HG03103 (cell line): ENCODE measurements around the gene OXSR1.
"Not testable (repeated sequence)": the region's sequence is repeated elsewhere in the genome, so short reads cannot be mapped to it uniquely, and the experiment has no call there.

ENCODE experiments used
- ATAC-seq: cut with Tn5 transposase; IDR thresholded peaks from one replicate; pipeline ENCODE4 v1.9.1; 2021; ENCODE audit warnings: low read depth; ENCODE audit not compliant: unreplicated experiment

OXSR1 gene

DNA sequence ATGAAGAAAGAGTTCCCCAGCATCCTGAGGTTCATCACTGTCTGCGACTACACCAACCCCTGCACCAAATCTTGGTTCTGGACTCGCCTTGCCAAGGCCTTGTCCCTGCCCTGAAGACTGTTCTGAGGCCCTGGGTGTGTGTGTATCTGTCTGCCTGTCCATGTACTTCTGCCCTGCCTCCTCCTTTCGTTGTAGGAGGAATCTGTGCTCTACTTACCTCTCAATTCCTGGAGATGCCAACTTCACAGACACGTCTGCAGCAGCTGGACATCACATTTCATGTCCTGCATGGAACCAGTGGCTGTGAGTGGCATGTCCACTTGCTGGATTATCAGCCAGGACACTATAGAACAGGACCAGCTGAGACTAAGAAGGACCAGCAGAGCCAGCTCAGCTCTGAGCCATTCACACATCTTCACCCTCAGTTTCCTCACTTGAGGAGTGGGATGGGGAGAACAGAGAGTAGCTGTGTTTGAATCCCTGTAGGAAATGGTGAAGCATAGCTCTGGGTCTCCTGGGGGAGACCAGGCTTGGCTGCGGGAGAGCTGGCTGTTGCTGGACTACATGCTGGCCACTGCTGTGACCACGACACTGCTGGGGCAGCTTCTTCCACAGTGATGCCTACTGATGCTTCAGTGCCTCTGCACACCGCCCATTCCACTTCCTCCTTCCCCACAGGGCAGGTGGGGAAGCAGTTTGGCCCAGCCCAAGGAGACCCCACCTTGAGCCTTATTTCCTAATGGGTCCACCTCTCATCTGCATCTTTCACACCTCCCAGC, 24.0 kb upstream of the OXSR1 start:
- ATAC-seq: no peak

DNA sequence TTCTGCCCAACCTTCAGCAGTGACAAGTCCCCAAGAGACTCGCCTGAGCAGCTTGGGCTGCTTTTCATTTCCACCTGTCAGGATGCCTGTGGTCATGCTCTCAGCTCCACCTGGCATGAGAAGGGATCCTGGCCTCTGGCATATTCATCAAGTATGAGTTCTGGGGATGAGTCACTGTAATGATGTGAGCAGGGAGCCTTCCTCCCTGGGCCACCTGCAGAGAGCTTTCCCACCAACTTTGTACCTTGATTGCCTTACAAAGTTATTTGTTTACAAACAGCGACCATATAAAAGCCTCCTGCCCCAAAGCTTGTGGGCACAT, 23.4 kb upstream of the OXSR1 start:
- no peak for ATAC-seq

DNA sequence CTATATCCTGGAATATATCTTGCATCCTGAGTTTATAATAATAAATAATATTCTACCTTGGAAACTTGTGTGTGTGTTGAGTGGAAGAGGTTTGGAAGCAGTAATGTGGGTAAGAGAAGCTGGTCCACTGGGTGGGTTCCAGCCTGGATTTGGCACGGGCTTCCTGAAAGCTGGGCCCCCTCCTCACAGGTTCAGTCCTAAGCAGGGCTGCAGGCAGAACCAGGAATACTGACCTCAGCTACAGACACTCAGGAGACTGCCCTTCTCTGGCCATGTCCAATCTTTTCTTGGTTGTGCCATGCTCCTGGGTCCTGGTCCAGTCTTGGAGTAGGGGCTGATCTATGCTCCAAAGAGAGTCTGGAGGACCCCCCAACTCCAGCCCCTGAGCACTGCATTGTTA, 22.4 kb upstream of the OXSR1 start:
- no peak for ATAC-seq

DNA sequence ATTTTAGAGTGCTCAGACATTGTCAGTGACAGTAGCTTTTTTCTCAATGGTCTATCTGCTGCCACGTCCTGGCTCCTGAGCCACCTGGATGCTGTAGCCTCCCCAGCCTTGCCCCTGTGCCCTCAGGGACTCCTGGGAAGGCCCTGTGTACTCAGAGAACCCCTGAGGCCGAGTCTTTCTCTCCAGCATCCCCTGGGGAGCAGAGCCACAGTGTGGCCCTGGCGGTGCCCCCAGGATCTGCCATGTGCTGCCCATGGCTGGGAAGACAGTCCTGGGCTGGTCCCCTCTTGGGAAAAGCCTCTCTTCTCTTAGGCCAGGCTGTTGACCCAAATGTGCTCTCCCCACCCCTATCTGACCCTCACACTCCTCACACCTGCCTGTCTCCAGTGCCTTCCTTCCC, 21.8 kb upstream of the OXSR1 start:
- no peak for ATAC-seq

DNA sequence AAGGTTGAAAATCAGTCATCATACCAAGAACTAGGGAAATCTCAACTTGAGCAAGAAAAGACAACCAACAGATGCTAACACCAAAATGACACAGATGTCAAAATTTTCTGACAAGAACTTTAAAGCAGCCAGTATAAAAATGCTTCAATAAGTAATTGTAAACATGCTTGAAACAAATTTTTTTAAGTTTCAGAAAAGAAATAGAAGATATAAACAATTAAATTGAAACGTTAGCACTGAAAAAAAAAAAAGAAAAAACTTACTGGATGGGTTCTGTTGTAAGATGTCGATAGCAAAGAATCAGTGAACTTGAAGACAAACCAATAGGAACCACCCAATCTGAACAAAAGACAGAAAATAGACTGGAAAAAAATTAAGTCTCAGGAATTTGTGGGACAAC, 18.8 kb upstream of the OXSR1 start:
- no peak for ATAC-seq

DNA sequence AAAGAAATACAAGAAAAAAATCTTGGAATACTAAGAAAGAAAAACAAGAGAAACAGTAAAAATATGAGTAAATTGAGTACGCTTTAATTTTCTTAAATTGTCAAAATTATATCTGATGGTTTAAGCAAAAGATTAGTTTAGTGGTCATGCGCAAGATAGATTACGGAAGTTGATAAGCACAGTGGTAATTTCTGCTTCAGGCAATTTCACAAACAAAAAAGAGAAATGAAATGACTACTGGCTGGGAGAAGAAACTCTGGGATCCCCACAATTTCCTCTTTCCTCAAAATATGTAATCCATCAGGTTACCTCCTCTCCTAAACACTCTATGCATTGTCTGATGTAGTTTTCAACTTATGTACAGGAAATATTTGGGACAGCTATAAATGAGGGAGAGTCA, 17.9 kb upstream of the OXSR1 start:
- ATAC-seq: no peak

DNA sequence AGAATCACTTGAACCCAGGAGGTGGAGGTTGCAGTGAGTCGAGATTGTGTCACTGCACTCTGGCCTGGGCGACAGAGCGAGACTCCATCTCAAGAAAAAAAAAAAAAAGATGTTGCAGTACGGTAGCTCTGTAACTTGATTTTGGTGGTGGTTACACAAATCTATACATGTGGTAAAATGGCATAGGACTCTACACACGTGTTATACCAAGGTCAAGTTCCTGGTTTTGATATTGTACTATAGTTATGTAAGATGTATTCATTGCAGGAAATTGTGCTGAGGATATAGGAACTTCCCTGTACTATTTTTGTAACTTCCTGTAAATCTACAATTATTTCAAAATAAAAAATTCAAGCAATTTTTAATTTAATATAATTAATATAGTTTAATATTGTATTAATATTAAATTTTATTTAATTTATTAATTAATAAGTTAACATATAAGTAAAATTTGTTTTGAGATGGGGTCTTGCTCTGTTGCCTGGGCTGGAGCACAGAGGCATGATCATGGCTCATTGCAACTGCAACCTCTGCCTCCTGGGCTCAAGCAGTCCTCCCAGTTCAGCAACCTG, 16.9 kb upstream of the OXSR1 start:
- no peak for ATAC-seq

DNA sequence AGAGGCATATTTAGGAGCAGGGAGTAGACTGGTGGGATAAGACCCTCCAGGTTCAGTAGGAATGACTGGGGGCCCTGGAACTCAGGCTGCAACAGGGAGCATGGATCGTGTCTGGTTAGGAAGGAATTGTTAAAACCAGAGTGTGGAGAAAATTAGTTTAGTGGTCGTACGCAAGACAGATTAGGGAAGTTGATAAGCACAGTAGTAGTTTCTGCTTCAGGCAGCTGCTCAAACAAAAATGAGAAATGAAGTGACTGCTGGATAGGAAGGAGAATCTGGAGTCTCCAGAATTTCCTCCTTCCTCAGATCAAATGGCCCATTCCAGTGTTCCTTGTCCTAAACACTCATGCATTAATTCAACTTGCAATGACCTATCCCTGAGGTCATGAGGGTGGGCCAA, 15.6 kb upstream of the OXSR1 start:
- no peak for ATAC-seq

DNA sequence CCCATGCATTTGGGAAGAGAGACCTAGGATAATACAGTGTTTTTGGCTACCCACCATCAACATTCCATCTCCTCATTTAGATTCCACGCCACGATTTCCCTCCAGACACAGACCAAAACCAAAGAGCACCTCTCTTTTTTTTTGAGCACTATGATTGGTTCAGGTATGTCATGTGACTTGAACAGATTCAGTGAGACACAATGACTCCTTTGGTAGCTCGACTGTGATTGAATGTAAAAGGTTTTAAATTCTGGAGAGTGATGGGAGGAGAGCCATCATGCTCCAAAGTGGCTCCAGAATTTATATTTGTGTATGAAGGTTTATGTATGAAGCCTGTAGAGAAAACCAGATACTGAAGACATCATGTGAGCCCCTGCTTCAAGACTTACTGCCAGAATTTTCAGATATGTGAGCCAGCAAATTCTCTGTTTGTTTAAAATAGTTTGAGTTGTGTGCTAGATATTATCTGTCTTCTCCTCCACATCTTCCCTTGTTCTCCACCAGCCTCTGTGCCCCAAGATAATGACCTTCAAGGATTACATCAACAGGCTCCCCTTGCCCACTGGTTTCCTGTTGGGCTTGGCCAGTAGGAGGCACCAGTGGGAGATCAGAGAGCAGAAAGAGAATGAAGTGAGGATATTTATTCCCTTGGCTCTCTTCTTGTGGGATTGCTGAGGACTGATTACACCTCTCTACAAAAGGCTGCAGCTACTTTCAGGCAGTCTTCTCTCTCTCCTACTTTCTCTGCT, 14.4 kb upstream of the OXSR1 start:
- no peak for ATAC-seq

DNA sequence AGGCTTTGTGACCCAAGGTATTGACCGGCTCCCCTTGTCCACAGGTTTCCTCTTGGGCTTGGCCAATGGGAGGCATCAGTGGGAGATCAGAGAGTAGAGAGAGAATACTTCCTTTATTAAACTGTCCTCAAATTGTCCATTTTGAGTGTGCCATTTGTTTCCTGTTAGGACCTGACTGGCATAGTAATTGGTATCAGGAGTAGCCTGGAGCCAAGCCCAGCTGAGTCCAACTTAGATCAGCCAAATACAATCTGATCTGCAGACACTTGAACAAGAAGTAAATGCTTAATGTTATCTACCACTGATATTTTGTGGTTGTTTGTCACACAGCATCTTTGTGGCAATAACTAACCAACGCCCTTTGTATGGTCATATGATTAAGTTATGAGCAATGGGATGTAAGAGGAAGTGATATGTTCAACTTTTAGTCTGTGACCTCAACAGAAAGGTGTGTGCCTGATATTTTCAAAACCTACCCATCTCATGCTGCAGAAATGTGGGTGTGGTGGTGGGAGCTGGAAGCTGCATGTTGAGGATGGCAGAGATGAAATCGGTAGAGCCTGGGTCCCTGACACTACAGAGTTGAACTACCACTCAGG, 13.6 kb upstream of the OXSR1 start:
- no peak for ATAC-seq

DNA sequence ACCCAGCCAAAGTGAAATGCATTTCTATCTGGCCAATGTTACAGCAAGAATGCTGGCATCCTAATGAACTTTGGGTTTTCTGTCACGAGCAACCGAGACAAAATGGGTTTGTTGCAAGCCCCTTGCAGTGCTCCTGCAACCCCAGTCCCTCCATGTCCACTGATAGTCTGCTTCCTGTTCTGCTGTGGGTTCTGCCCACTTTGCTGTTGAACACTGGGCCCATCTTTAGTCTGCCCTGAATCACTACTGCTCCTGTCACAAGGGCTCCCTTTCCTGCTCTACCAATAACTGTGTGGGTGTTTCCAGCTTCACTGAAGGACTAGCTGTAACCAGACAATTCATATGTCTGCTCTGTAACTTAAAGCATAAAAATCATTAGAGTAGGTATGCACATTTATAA, 12.7 kb upstream of the OXSR1 start:
- ATAC-seq: no peak

DNA sequence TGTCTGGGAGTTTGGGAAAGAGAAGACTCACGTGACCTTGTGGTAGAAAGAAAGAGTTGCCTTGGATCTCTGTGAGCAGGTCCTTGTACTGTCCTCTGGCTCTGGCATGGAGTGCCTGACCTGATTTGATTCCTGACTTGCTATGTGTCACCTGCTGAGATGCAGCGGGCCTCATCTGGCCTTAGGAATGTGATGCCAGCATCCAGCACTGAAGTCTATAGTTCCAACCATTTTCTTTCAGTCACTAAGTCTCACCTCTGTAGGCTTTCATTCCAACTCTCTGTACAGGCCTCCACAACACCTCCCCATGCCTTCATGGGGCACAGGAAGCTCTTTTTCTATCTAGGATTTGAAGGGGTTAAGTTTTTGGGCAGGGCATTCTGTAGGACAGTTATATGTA, 12.1 kb upstream of the OXSR1 start:
- no peak for ATAC-seq

DNA sequence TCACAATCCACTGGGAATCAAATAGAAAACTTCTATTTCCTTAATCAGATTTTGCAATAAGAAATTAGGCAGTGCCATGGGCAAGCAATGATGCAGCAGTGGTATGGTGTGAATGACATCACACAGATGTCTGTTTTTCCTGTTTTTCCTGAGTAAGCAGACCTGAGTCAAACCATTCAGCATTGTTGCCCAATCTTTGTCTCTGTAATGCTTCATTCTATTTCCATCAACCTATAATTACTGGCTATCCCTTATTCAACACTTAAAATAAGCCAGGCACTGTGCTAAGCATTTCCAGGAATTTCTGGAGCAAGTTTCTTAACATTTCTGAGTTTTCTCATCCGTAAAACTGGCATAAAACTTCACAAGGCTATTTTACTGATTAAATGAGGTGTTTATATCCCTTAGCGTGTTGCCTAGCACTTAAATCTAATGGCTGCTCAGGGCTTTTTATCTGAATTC, 11.3 kb upstream of the OXSR1 start:
- ATAC-seq: no peak

DNA sequence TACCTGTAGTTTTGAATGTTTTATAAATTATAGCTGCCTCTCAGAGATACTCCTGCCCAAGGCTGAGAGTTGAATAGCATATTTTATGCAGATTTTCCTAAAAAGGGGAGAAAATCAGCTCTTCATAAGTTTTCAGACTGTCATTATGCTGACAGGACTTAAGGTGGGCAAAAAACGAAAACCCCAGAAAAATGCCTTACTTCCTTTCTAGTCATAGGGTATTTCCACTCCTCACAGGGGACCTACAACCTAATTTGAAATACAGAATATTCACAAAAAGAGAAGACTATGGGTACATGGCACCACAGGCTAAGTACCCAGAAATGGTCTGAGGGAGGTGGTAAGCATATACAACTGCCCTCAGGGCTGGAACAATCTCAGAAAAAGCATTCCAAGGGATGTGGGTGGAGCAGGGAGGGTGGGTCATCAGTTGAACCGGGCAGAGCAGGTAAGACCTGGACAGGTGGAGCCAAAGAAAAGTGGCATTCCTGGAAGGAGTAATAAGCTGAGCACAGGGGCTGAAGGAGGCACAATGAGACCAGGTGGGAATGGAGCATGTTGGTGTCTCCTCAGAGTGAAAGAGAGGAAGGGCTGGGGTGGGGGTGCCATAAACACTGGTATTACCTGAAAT, 10.6 kb upstream of the OXSR1 start:
- ATAC-seq: no peak

DNA sequence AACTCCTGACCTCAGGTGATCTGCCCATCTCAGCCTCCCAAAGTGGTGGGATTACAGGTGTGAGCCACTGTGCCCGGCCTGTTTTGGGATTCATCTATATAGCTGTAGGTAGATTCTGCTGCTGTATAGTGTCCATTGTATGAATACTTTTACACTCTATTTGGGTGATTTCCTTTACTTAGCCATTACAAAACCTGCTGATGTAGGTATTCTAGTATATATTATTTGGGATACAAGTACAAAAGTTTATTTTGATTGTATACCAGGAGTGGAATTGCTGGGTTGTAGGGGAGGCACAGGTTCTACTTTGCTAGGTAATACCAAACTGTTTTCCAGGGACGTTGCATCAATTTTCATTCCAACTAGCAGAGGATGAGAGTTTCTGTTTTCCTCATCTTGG, 9.5 kb upstream of the OXSR1 start:
- no peak for ATAC-seq

DNA sequence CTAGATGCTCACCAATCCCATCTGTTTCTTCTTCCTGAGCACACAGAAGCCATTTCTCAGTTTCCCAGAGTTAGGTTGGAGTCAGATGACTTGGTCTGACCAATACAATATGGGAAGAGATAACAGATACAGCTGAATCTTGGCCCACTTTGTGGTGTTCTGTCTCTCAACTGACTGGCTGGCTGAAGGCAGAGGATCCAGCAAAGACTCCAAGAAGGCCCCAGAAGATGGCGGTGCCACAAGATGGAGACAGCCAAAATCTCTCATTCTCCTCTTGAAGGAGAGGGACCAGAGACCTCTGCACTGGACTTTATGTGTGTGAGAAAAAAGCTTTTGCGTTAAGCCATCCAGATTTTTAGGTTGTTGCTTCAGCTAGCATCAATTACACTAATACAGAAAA, 8.2 kb upstream of the OXSR1 start:
- ATAC-seq: no peak

DNA sequence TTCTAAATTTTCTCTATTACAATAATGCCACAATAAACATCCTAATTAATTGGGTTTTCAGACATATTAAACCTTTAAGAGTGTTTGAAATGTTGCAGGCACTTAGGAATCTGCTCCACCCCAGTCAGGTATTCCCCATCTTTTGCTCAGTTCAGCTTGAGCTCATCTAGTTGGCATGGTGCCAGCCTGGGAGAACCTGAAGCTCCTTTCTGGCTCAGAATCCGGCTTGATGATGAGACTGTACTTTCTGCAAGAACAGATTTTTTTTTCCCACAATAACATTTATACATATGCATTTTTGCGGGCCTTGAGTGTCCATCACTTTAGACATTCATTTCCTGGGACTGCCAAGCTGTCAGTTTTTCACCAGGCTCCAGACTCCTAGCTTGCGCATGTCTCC, 7.7 kb upstream of the OXSR1 start:
- no peak for ATAC-seq

DNA sequence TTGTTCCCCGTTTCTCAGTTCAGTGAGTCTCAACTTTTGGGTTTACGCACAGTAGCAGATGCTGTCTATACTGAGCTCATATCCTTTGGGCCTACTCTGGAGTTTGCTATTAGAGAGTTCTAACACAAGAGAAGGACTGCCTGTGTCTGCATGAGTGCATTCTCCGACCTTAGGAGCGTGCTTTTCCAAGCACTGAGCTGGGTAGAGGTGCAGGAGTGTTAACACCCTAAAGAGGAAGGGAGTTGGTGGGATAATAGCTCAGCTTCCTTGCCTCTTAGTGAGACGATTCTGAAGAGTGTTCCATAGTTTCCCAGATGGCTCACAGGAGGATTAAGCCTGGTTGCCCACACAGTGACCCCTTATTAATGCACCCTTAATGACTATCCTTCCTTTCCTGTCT, 6.9 kb upstream of the OXSR1 start:
- no peak for ATAC-seq

DNA sequence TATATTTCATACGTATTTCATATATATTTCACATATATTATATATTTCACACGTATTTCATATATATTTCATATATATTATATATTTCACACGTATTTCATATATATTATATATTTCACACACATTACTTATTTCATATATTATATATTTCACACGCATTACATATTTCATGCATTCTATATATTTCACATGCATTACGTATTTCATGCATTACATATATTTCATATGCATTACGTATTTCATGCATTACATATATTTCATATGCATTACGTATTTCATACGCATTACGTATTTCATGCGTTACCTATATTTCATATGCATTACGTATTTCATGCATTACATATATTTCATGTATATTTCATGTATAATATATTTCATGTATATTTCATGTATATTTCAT, 4.6 kb upstream of the OXSR1 start:
- ATAC-seq: not testable (repeated sequence)

DNA sequence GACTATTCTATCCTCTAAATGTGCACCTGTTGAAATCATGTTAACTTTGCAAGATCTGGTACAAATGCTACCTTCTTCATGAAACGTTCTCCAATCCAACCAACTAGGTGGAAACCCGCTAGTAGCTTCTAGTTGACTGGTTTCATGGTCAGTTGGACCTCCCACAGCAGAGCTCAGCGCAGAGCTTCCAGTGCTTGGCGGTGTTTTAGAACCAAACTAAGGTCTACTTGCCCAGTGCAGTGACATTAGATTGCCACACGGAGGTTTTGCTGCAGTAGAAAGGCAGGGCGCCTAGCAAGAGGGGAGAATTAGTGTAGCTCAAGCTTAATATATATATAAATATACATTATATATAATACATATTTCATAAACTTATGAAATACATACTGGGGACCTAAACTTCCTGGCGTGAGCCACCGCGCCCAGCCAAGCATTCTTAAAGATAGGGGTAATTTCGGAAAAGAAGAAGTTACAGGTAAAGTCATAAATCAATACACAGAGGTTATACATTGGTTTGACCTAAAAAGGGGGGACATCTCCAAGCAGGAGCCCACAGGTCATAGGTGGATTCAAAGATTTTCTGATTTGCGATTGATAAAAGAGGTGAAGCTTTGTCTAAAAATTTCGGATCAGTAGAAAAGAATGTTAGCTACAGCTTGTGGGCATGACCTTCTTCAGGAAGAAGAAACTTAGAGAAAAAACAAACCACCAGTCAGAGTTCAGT, 2.1 kb upstream of the OXSR1 start:
- no peak for ATAC-seq
